Activated CD4-positive, alpha-beta T cell treated with anti-CD3 and anti-CD28 coated beads for 48 hours (primary cell): Measurements from ENCODE around the gene ARHGAP18.

Experiments used
- DNase-seq: peaks from one replicate; pipeline ENCODE4 v3.0.0-alpha.2; 2020

Gene ARHGAP18

GRCh38 chr6:129709769-129710449 is at the start of gene ARHGAP18:
Gene ARHGAP18, minus strand, starts transcription at chr6:129710177. Its CDS starts 41 bp downstream, at chr6:129710136.
- peak; percentile 82 for DNase-seq

- no peak for DNase-seq
Measured at GRCh38 chr6:129755787-129756186, 45.8 kb upstream of the ARHGAP18 start.

GRCh38 chr6:129754750-129755149 is 44.8 kb upstream of the ARHGAP18 start:
- no peak for DNase-seq

- DNase-seq, result no peak
Measured at GRCh38 chr6:129753422-129753821, 43.4 kb upstream of the ARHGAP18 start.

- DNase-seq, result no peak
Measured at GRCh38 chr6:129751384-129751783, 41.4 kb upstream of the ARHGAP18 start.

GRCh38 chr6:129750360-129750759 is 40.4 kb upstream of the ARHGAP18 start:
- no peak for DNase-seq

- no peak for DNase-seq
Measured at GRCh38 chr6:129749749-129750120, 39.8 kb upstream of the ARHGAP18 start.

- no peak for DNase-seq
Measured at GRCh38 chr6:129748901-129749748, 39.1 kb upstream of the ARHGAP18 start.

GRCh38 chr6:129748212-129748900 is 38.4 kb upstream of the ARHGAP18 start:
- peak; percentile 72 for DNase-seq

GRCh38 chr6:129747588-129748112 is 37.7 kb upstream of the ARHGAP18 start:
- DNase-seq, result no peak

GRCh38 chr6:129744880-129745237 is 34.9 kb upstream of the ARHGAP18 start:
- no peak for DNase-seq

GRCh38 chr6:129744201-129744879 is 34.4 kb upstream of the ARHGAP18 start:
- DNase-seq, result no peak

GRCh38 chr6:129740013-129740412 is 30.0 kb upstream of the ARHGAP18 start:
- DNase-seq, result no peak

GRCh38 chr6:129736105-129736504 is 26.1 kb upstream of the ARHGAP18 start:
- DNase-seq, result no peak

- no peak for DNase-seq
Measured at GRCh38 chr6:129733290-129733689, 23.3 kb upstream of the ARHGAP18 start.

GRCh38 chr6:129732542-129732941 is 22.6 kb upstream of the ARHGAP18 start:
- DNase-seq, result no peak

GRCh38 chr6:129732034-129732433 is 22.1 kb upstream of the ARHGAP18 start:
- no peak for DNase-seq

GRCh38 chr6:129731428-129731827 is 21.5 kb upstream of the ARHGAP18 start:
- DNase-seq, result no peak

GRCh38 chr6:129730477-129731165 is 20.6 kb upstream of the ARHGAP18 start:
- DNase-seq, result no peak

- no peak for DNase-seq
Measured at GRCh38 chr6:129726650-129727049, 16.7 kb upstream of the ARHGAP18 start.

GRCh38 chr6:129725341-129725740 is 15.4 kb upstream of the ARHGAP18 start:
- no peak for DNase-seq

- DNase-seq, result no peak
Measured at GRCh38 chr6:129719692-129720091, 9.7 kb upstream of the ARHGAP18 start.
